H1 (cell line): Measurements from ENCODE around the gene RENBP. TPM values are rescaled to one million over a fixed set of nuclear protein-coding genes. Genes with fewer than 3 reads are reported as not detected.
A peak's percentile ranks its signal among the peaks of the same experiment; 100 is the strongest.

Experiments
- CTCF ChIA-PET: fragments of 300-600 bp; sonication (Branson Sonifier 250); formaldehyde crosslinking; loops from one replicate; lab custom pipeline; 2021; ENCODE audit not compliant: partially characterized antibody; lab: Charles Lee
- POLR2A ChIA-PET: fragments of 300-600 bp; sonication (Branson Sonifier 250); formaldehyde crosslinking; loops from one replicate; lab custom pipeline; 2021; ENCODE audit warnings: inconsistent platforms; ENCODE audit not compliant: partially characterized antibody; lab: Charles Lee
- DNase-seq, 2 experiments: peaks; one replicate each; pipeline versions ENCODE4 v3.0.0 to v3.0.0-alpha.2; 2010 to 2022; ENCODE audit warnings: low spot score in 2 of 2, low read depth in 1 of 2, mixed read lengths in 1 of 2
- FAIRE-seq: peaks from 2 replicates; lab custom pipeline; 2011; peaks lifted over from hg19 to GRCh38; lab: Jason Lieb, UNC
- H2AFZ ChIP-seq: 2 replicates; pipeline ENCODE4 v1.8.1; 2012; ENCODE audit warnings: low read length, inconsistent platforms
- H2AK5ac ChIP-seq: 2 replicates; pipeline ENCODE4 v1.6.1; 2013; ENCODE audit warnings: low read depth, low read length
- H2BK120ac ChIP-seq: replicated peaks from 2 replicates; pipeline ENCODE3; 2013; ENCODE audit warnings: low read depth, low read length, inconsistent platforms
- H2BK12ac ChIP-seq: 2 replicates; pipeline ENCODE4 v1.6.1; 2013; ENCODE audit warnings: low read depth, low read length
- H2BK15ac ChIP-seq: 2 replicates; pipeline ENCODE4 v1.6.1; 2013; ENCODE audit warnings: low read length
- H2BK20ac ChIP-seq: 2 replicates; pipeline ENCODE4 v1.6.1; 2013; ENCODE audit warnings: low read length
- H2BK5ac ChIP-seq: 2 replicates; pipeline ENCODE4 v1.6.1; 2013; ENCODE audit warnings: low read depth, low read length
- H3K14ac ChIP-seq: 2 replicates; pipeline ENCODE4 v1.6.1; 2013; ENCODE audit warnings: inconsistent platforms; ENCODE audit not compliant: insufficient read length
- H3K18ac ChIP-seq: 2 replicates; pipeline ENCODE4 v1.6.1; 2013; ENCODE audit warnings: low read length; ENCODE audit errors: extremely low read depth
- H3K23ac ChIP-seq: 2 replicates; pipeline ENCODE4 v1.6.1; 2013; ENCODE audit warnings: inconsistent platforms; ENCODE audit not compliant: insufficient read length
- H3K23me2 ChIP-seq: 2 replicates; pipeline ENCODE4 v1.6.1; 2013; ENCODE audit warnings: low read depth, low read length
- H3K27ac ChIP-seq: 2 replicates; pipeline ENCODE4 v1.6.1; 2011; ENCODE audit warnings: low read depth, low read length, inconsistent platforms
- H3K27me3 ChIP-seq, 4 experiments: replicated peaks in 1 of 4; 1 replicate in 1 of 4; 2 replicates in 3 of 4; pipeline versions ENCODE4 v1.6.1 to v1.8.1; 2011 to 2013; ENCODE audit warnings: low read length in 3 of 4, mild to moderate bottlenecking in 3 of 4, inconsistent platforms in 2 of 4, mixed read lengths in 2 of 4, moderate library complexity in 1 of 4; ENCODE audit not compliant: control insufficient read depth in 3 of 4, insufficient read depth in 3 of 4; ENCODE audit errors: extremely low read depth in 1 of 4
- H3K36me3 ChIP-seq, 4 experiments: 2 replicates each; pipeline versions ENCODE4 v1.6.1 to v1.8.1; 2011 to 2013; ENCODE audit warnings: mild to moderate bottlenecking in 4 of 4, low read length in 3 of 4, moderate library complexity in 2 of 4, control low read depth in 1 of 4, inconsistent platforms in 1 of 4; ENCODE audit not compliant: insufficient read depth in 4 of 4, control insufficient read depth in 2 of 4
- H3K4ac ChIP-seq: replicated peaks from 2 replicates; pipeline ENCODE3; 2013; ENCODE audit warnings: low read length, low read depth, mixed read lengths, inconsistent platforms; ENCODE audit not compliant: insufficient read length
- H3K4me1 ChIP-seq, 4 experiments: replicated peaks in 1 of 4; 1 replicate in 1 of 4; 2 replicates in 3 of 4; pipeline versions ENCODE4 v1.6.1 to v1.8.1; 2011 to 2013; ENCODE audit warnings: low read length in 3 of 4, inconsistent platforms in 2 of 4, mixed read lengths in 1 of 4; ENCODE audit not compliant: insufficient read depth in 4 of 4, control insufficient read depth in 3 of 4
- H3K4me2 ChIP-seq, 2 experiments: 2 replicates each; pipeline versions ENCODE4 v1.6.1 to v1.8.1; 2011 to 2013; ENCODE audit warnings: low read depth in 2 of 2, low read length in 2 of 2, control low read depth in 1 of 2, inconsistent platforms in 1 of 2, mild to moderate bottlenecking in 1 of 2; ENCODE audit not compliant: insufficient read depth in 1 of 2
- H3K4me3 ChIP-seq, 4 experiments: fragments of 200-600, 300-600 bp in 1 of 4; sonication (generic), shearing (Covaris generic), sonication (Bioruptor Twin) in 1 of 4; 2 replicates each; pipeline versions ENCODE4 v1.5.1 to v1.8.1; 2011 to 2016; ENCODE audit warnings: low read length in 4 of 4, low read depth in 3 of 4, control low read depth in 2 of 4, inconsistent platforms in 2 of 4, mild to moderate bottlenecking in 2 of 4, mixed read lengths in 1 of 4, moderate library complexity in 1 of 4; ENCODE audit not compliant: insufficient read depth in 2 of 4; ENCODE audit errors: extremely low read depth in 1 of 4
- H3K56ac ChIP-seq: replicated peaks from 2 replicates; pipeline ENCODE3; 2013; ENCODE audit warnings: low read depth, mild to moderate bottlenecking, mixed read lengths, low read length, inconsistent platforms; ENCODE audit not compliant: insufficient read length
- H3K79me1 ChIP-seq: 2 replicates; pipeline ENCODE4 v1.6.1; 2013; ENCODE audit warnings: low read depth, low read length, control low read depth
- H3K79me2 ChIP-seq, 2 experiments: 2 replicates each; pipeline versions ENCODE4 v1.6.1 to v1.8.1; 2012 to 2013; ENCODE audit warnings: low read length in 2 of 2, mild to moderate bottlenecking in 2 of 2, inconsistent platforms in 1 of 2; ENCODE audit not compliant: insufficient read depth in 2 of 2, control insufficient read depth in 1 of 2
- H3K9ac ChIP-seq, 4 experiments: replicated peaks in 1 of 4; 1 replicate in 1 of 4; 2 replicates in 3 of 4; pipeline versions ENCODE4 v1.6.1 to v1.8.1; 2011 to 2013; ENCODE audit warnings: low read depth in 3 of 4, low read length in 3 of 4, control low read depth in 2 of 4, mild to moderate bottlenecking in 2 of 4, moderate library complexity in 2 of 4, inconsistent platforms in 1 of 4; ENCODE audit errors: extremely low read depth in 1 of 4
- H3K9me3 ChIP-seq, 2 experiments: 2 replicates each; pipeline versions ENCODE4 v1.6.1 to v1.8.1; 2012 to 2013; ENCODE audit warnings: mild to moderate bottlenecking in 2 of 2, moderate library complexity in 2 of 2, control low read depth in 1 of 2, inconsistent platforms in 1 of 2, low read depth in 1 of 2, low read length in 1 of 2, mixed read lengths in 1 of 2; ENCODE audit not compliant: insufficient read depth in 2 of 2
- H4K20me1 ChIP-seq, 2 experiments: replicated peaks in 1 of 2; 2 replicates each; pipeline versions ENCODE3 to v1.8.1; 2011 to 2013; ENCODE audit warnings: inconsistent platforms in 2 of 2, low read length in 2 of 2, mild to moderate bottlenecking in 1 of 2; ENCODE audit not compliant: insufficient read depth in 2 of 2, control insufficient read depth in 1 of 2
- H4K5ac ChIP-seq: 2 replicates; pipeline ENCODE4 v1.6.1; 2013; ENCODE audit warnings: low read length, low read depth, mixed read lengths, inconsistent platforms; ENCODE audit not compliant: insufficient read length
- H4K8ac ChIP-seq: 2 replicates; pipeline ENCODE4 v1.8.0; 2013; ENCODE audit warnings: mild to moderate bottlenecking, moderate library complexity, low read length, inconsistent platforms; ENCODE audit not compliant: insufficient read depth; ENCODE audit errors: extremely low read depth
- H4K91ac ChIP-seq: replicated peaks from 2 replicates; pipeline ENCODE3; 2013; ENCODE audit warnings: low read length, mixed read lengths, inconsistent platforms; ENCODE audit not compliant: insufficient read length
- ATF3 ChIP-seq: IDR thresholded peaks from 2 replicates; pipeline ENCODE4 v1.6.1; 2011; ENCODE audit warnings: low read depth, mild to moderate bottlenecking, low read length; ENCODE audit not compliant: insufficient read depth
- BRCA1 ChIP-seq: IDR thresholded peaks from 2 replicates; pipeline ENCODE4 v1.6.1; 2012; ENCODE audit warnings: low read depth, low read length, improper control_type of control experiment
- FOSL1 ChIP-seq: IDR thresholded peaks from 2 replicates; pipeline ENCODE4 v1.6.1; 2011; ENCODE audit warnings: mild to moderate bottlenecking, low read depth, low read length, moderate library complexity; ENCODE audit not compliant: insufficient read depth
- MAFK ChIP-seq: IDR thresholded peaks from 2 replicates; pipeline ENCODE4 v1.6.1; 2012; ENCODE audit warnings: low read depth, mild to moderate bottlenecking, improper control_type of control experiment, low read length
- MAX ChIP-seq: IDR thresholded peaks from 2 replicates; pipeline ENCODE4 v1.6.1; 2012; ENCODE audit warnings: inconsistent platforms
- PHF8 ChIP-seq: fragments of 200-600 bp; sonication (generic); conservative IDR thresholded peaks from 2 replicates; pipeline ENCODE4 v1.7.1; 2012; ENCODE audit warnings: low read depth, mild to moderate bottlenecking, inconsistent platforms, low read length, moderate library complexity
- RNF2 ChIP-seq: fragments of 200-900, 300-1000 bp; sonication (generic); IDR thresholded peaks from 2 replicates; pipeline ENCODE4 v1.7.1; 2016; ENCODE audit warnings: borderline replicate concordance, low read depth, mild to moderate bottlenecking, antibody characterized with exemption, low read length; ENCODE audit not compliant: poor library complexity, severe bottlenecking; ENCODE audit errors: missing control alignments
- SP1 ChIP-seq: IDR thresholded peaks from 2 replicates; pipeline ENCODE4 v1.6.1; 2011; ENCODE audit warnings: low read depth, low read length
- SP4 ChIP-seq: IDR thresholded peaks from 2 replicates; pipeline ENCODE4 v1.6.1; 2012; ENCODE audit warnings: low read length, inconsistent platforms
- TAF7 ChIP-seq: optimal IDR thresholded peaks from 2 replicates; pipeline ENCODE3; 2011; ENCODE audit warnings: low read depth, mild to moderate bottlenecking, inconsistent platforms, low read length, moderate library complexity, borderline replicate concordance
- WGBS, 2 experiments: shearing (Covaris generic) in 1 of 2; methylation state at CpG; one replicate each; pipeline versions ENCODE4 v1.1.6 to v1.1.7; 2013 to 2015; ENCODE audit warnings: low lambda C conversion rate in 2 of 2, mixed read lengths in 2 of 2, inconsistent platforms in 1 of 2, low coverage in 1 of 2, missing lambda C conversion rate in 1 of 2; ENCODE audit not compliant: insufficient replicate concordance in 2 of 2, insufficient coverage in 1 of 2, insufficient read length in 1 of 2; ENCODE audit errors: extremely low coverage in 1 of 2, missing lambda C conversion rate in 1 of 2; 5-methylcytosine and 5-hydroxymethylcytosine counted together
- polyA plus RNA-seq, 7 experiments: library from polyadenylated mRNA; depleted of rRNA in 3 of 7; stranded (reverse) in 5 of 7; unstranded in 2 of 7; fragments of >200 nt in 5 of 7; fragments of 200-250 nt in 2 of 7; gene quantifications; 1 replicate in 5 of 7; 2 replicates in 1 of 7; 4 replicates in 1 of 7; pipeline versions ENCODE4 v1.2.1 to v1.2.3, GENCODE V29; 2011 to 2013; ENCODE audit warnings: missing spikeins in 2 of 7, mixed read lengths in 2 of 7
- total RNA-seq: library from RNA; stranded (reverse); fragmentation: NEBNext Ultra II Directional; extraction: Animal tissue kit (Norgen Biotek cat#: 25700); gene quantifications from 2 replicates; pipeline ENCODE4 v1.2.1, GENCODE V29; 2021

The RENBP gene
- total and polyA plus RNA-seq, 2 of the 8 experiments (the other 6 are each of a cell fraction or from before 2014, with no cell fraction given): 12.4 to 21.8 TPM

- no peaks in the 10 kb centered on the region for H3K9me3 ChIP-seq
- WGBS, 2 experiments: 85% methylated on average over 9 of the region's 26 CpGs; no CpG with 5 or more reads in 1 of the 2 experiments
- no peak within 1 kb of the TSS for H3K23ac ChIP-seq
- peaks cover 3% of the 10 kb centered on the region; the same call in 1 of the 2 replicates for H3K23me2 ChIP-seq
- no peak within 1 kb of the TSS for H3K14ac ChIP-seq
- no peak within 1 kb of the TSS for H3K18ac ChIP-seq
- H2AK5ac ChIP-seq: no peak within 1 kb of the TSS
- 0 out of 2 replicates have a peak within 1 kb of the TSS, but pooled peaks have one; percentile 44 for H2BK5ac ChIP-seq
- POLR2A ChIA-PET: interaction anchor here (1.1 kb wide), 1 partner anchor 19 kb away, joined by 3 read pairs; no protein-coding TSS in a partner anchor
- FAIRE-seq (no peak), DNase-seq (no peak)
- H3K27me3 ChIP-seq: no peaks in the 10 kb centered on the region
- CTCF ChIA-PET: no interaction called here
- no peak within 1 kb of the TSS for H3K27ac ChIP-seq
- peaks cover 0 to 4% of the 10 kb centered on the region in 2 experiments for H4K20me1 ChIP-seq
- no peak within 1 kb of the TSS for H4K91ac ChIP-seq
- peaks cover 0 to 14% (median 0%) of the 10 kb centered on the region in 4 experiments; a peak in 1 of 7 replicates for H3K4me1 ChIP-seq
- H3K4ac ChIP-seq: no peak within 1 kb of the TSS
- H3K79me1 ChIP-seq: no peaks in the 10 kb centered on the region
- no peak within 1 kb of the TSS; the same call in 1 of the 2 replicates for H2BK12ac ChIP-seq
- no peak within 1 kb of the TSS for H3K4me2 ChIP-seq
- H4K8ac ChIP-seq: no peak within 1 kb of the TSS
- H2BK15ac ChIP-seq: peak within 1 kb of the TSS; percentile 5; the same call in 1 of the 2 replicates
- no peaks in the 10 kb centered on the region for H3K79me2 ChIP-seq
- no peak within 1 kb of the TSS for H3K4me3 ChIP-seq
- H4K5ac ChIP-seq: no peak within 1 kb of the TSS
- no peak within 1 kb of the TSS for H2BK20ac ChIP-seq
- no peak within 1 kb of the TSS for H2BK120ac ChIP-seq
- no peak within 1 kb of the TSS for H2AFZ ChIP-seq
- H3K9ac ChIP-seq: no peak within 1 kb of the TSS
- H3K36me3 ChIP-seq: no peaks in the 10 kb centered on the region
- no peak within 1 kb of the TSS for H3K56ac ChIP-seq
- TF ChIP-seq SP1: no peak
- TF ChIP-seq MAX: no peak
- TF ChIP-seq MAFK: no peak
- no peak for TF ChIP-seq RNF2
- TF ChIP-seq TAF7: no peak
- no peak for TF ChIP-seq PHF8
- TF ChIP-seq BRCA1: no peak
- no peak for TF ChIP-seq SP4
- no peak for TF ChIP-seq FOSL1
- TF ChIP-seq ATF3: no peak
These were observed 40.2 kb downstream of the RENBP start, which contains the start of gene AVPR2 for GRCh38 chrX:153903991-153904957. TSS of gene AVPR2 (plus strand) at chrX:153904673. CDS start at chrX:153905146, 473 bp downstream.
